ENCODE results near the gene CEP97. TPM values are rescaled to one million over a fixed set of nuclear protein-coding genes. Genes with fewer than 3 reads are reported as not detected.

CEP97 gene
- total RNA-seq, 2 donors from 2014 or later: 13.7 to 21.3 TPM

DNA sequence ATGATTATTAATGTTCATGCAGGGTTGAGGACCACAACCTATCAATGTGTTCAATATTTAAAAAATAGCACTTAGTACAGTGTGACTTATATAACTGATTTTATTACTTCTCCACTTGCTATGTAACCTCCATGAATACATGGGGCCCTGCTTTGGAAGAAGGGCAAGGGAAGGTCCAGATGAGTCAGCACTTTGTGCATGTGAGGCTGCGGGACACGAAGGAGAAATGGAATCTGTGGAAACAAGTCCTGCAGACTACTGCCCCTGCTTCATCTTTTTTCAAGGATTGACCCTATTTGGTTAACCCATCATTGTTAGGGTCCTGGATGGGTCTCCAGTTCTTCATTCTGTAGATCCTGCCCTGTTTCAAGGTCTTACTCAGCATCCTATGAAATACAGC lies 56.2 kb downstream of the CEP97 start:
- WGBS, 2 experiments (ENCODE audit: insufficient coverage in 1 of 2, insufficient read length in 1 of 2): 30 to 76% methylated on average over 2 of the region's 2 CpGs
- Histone ChIP-seq H3K9me3 (ENCODE audit: control insufficient read depth, low read length) (no peaks in the 10 kb centered on the region), H3K36me3 (ENCODE audit: control insufficient read depth, insufficient read depth, low read length) (no peaks in the 10 kb centered on the region), H3K27me3 (ENCODE audit: control insufficient read depth, insufficient read depth, low read length, poor library complexity, severe bottlenecking) (peaks cover 25% of the 10 kb centered on the region), H3K27ac (ENCODE audit: low read depth, low read length) (no peak overlapping the region), H3K9ac (ENCODE audit: extremely low read depth, low read length, poor library complexity, severe bottlenecking) (no peak overlapping the region), H3K4me3 (ENCODE audit: low read length) (no peak overlapping the region), H3K4me1 (ENCODE audit: control insufficient read depth, insufficient read depth, low read length) (no peaks in the 10 kb centered on the region)
- no peaks in the 10 kb centered on the region for H3K9me3 Mint-ChIP-seq
- no peak overlapping the region for H3K27ac Mint-ChIP-seq
- TF ChIP-seq, protein P1, sequence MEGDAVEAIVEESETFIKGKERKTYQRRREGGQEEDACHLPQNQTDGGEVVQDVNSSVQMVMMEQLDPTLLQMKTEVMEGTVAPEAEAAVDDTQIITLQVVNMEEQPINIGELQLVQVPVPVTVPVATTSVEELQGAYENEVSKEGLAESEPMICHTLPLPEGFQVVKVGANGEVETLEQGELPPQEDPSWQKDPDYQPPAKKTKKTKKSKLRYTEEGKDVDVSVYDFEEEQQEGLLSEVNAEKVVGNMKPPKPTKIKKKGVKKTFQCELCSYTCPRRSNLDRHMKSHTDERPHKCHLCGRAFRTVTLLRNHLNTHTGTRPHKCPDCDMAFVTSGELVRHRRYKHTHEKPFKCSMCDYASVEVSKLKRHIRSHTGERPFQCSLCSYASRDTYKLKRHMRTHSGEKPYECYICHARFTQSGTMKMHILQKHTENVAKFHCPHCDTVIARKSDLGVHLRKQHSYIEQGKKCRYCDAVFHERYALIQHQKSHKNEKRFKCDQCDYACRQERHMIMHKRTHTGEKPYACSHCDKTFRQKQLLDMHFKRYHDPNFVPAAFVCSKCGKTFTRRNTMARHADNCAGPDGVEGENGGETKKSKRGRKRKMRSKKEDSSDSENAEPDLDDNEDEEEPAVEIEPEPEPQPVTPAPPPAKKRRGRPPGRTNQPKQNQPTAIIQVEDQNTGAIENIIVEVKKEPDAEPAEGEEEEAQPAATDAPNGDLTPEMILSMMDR (conservative IDR thresholded peaks at IDR 0.05): no peak
- no peak overlapping the region for H3K4me3 Mint-ChIP-seq
- H3K36me3 Mint-ChIP-seq (ENCODE audit: low read depth): peaks cover 10% of the 10 kb centered on the region
- peaks cover 20% of the 10 kb centered on the region for H3K27me3 Mint-ChIP-seq (ENCODE audit: insufficient read depth)
- H3K4me1 Mint-ChIP-seq: no peaks in the 10 kb centered on the region
- DNase-seq: no peak

DNA sequence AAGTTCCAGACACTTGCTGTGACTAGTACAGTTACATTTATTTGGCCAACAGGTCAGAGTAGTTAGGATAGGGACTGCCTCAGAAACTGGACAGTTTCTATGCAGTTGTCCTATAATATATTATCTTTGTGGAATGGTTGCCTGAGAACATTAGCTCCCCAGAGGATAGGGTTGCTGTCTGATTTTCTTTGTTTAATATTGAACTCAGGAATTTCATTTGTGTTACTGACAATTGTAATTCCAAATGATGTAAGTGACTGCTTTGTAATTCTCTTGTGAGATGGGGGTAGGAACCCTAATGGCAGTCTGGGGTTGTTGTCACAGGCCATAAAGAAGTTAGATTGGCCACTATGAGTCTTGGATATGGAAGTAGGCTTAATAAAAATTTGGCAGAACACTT lies 56.8 kb downstream of the CEP97 start:
- Mint-ChIP-seq H3K27ac (no peak overlapping the region), H3K36me3 (ENCODE audit: low read depth) (peaks cover 10% of the 10 kb centered on the region), H3K4me3 (no peak overlapping the region), H3K9me3 (no peaks in the 10 kb centered on the region), H3K27me3 (ENCODE audit: insufficient read depth) (peaks cover 20% of the 10 kb centered on the region), H3K4me1 (no peaks in the 10 kb centered on the region)
- H3K27ac ChIP-seq (ENCODE audit: low read depth, low read length): no peak overlapping the region
- no peaks in the 10 kb centered on the region for H3K9me3 ChIP-seq (ENCODE audit: control insufficient read depth, low read length)
- peaks cover 25% of the 10 kb centered on the region for H3K27me3 ChIP-seq (ENCODE audit: control insufficient read depth, insufficient read depth, low read length, poor library complexity, severe bottlenecking)
- TF ChIP-seq, protein P1 (conservative IDR thresholded peaks at IDR 0.05): no peak
- no peak for DNase-seq
- H3K36me3 ChIP-seq (ENCODE audit: control insufficient read depth, insufficient read depth, low read length): no peaks in the 10 kb centered on the region
- no peaks in the 10 kb centered on the region for H3K4me1 ChIP-seq (ENCODE audit: control insufficient read depth, insufficient read depth, low read length)
- no peak overlapping the region for H3K4me3 ChIP-seq (ENCODE audit: low read length)
- no peak overlapping the region for H3K9ac ChIP-seq (ENCODE audit: extremely low read depth, low read length, poor library complexity, severe bottlenecking)

DNA sequence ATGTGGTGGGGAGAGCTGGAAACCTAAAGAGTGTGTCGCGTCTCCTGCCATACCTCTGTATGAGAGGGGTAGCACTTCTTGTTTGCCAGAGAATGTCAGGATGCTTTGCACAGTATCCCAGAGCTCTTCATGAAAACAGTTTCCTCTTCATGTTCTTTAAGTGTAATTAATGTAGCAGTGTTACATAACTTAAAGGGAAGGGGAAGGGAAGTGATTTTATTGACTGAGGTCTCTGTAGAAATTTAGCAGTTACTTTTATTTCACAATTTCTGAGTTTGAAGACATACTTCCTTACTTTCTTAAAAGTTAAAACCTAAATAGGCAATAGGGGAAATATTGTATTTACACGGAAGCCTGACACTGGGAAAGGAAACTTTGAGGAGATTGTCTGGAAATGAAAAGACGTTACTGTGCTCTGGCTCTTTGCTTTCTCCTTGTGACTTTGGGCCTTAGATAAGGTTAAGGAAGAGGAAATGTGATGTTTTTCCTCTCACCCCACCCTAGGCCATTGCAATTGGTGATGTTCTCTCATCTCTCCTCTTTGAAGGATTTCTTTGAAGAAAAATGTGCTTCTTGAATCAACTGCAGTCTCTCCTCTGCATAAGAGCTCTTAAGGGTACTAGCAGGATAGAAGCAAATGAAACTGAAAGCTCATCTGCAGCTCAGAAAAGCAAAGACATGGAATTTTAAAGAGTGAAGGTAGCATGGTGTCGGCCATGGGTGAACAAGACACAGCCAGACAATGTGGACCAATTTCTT lies 60.6 kb downstream of the CEP97 start:
- Mint-ChIP-seq H3K36me3 (ENCODE audit: low read depth) (peaks cover 41% of the 10 kb centered on the region), H3K27me3 (ENCODE audit: insufficient read depth) (no peaks in the 10 kb centered on the region), H3K27ac (no peak overlapping the region), H3K4me3 (no peak overlapping the region), H3K4me1 (no peaks in the 10 kb centered on the region), H3K9me3 (no peaks in the 10 kb centered on the region)
- H3K27ac ChIP-seq (ENCODE audit: low read depth, low read length): no peak overlapping the region
- TF ChIP-seq, protein P1 (conservative IDR thresholded peaks at IDR 0.05): no peak
- H3K36me3 ChIP-seq (ENCODE audit: control insufficient read depth, insufficient read depth, low read length): peaks cover 4% of the 10 kb centered on the region
- no peak overlapping the region for H3K4me3 ChIP-seq (ENCODE audit: low read length)
- 94% methylated on average over 5 of the region's 5 CpGs; no CpG with 5 or more reads in 1 of the 2 experiments for WGBS, 2 experiments (ENCODE audit: insufficient coverage in 1 of 2, insufficient read length in 1 of 2)
- no peaks in the 10 kb centered on the region for H3K4me1 ChIP-seq (ENCODE audit: control insufficient read depth, insufficient read depth, low read length)
- no peak overlapping the region for H3K9ac ChIP-seq (ENCODE audit: extremely low read depth, low read length, poor library complexity, severe bottlenecking)
- H3K9me3 ChIP-seq (ENCODE audit: control insufficient read depth, low read length): no peaks in the 10 kb centered on the region
- peaks cover 5% of the 10 kb centered on the region for H3K27me3 ChIP-seq (ENCODE audit: control insufficient read depth, insufficient read depth, low read length, poor library complexity, severe bottlenecking)
- DNase-seq: no peak

All from endodermal cell (in vitro differentiated cells).